Middle frontal gyrus (tissue), 1 donor: ENCODE data around the gene GOLGA6D.
"Not testable (repeated sequence)": the region's sequence is repeated elsewhere in the genome, so short reads cannot be mapped to it uniquely, and the experiment has no call there.

Source experiments
- DNase-seq: peaks from one replicate; pipeline ENCODE4 v3.0.0-alpha.2; 2015; ENCODE audit warnings: low spot score; ENCODE audit errors: extremely low spot score

GOLGA6D gene

GRCh38 chr15:75332093-75332492 lies 49.5 kb downstream of the GOLGA6D start:
- not testable (repeated sequence) for DNase-seq

- DNase-seq = not testable (repeated sequence)
These were observed 51.2 kb downstream of the GOLGA6D start for GRCh38 chr15:75333654-75334419.

- DNase-seq = no peak
These were observed 52.7 kb downstream of the GOLGA6D start for GRCh38 chr15:75335313-75335704.

GRCh38 chr15:75335705-75336355 lies 53.2 kb downstream of the GOLGA6D start, which contains the start of gene COMMD4:
Gene COMMD4 (plus strand): TSS chr15:75336063. CDS start chr15:75336090, 27 bp downstream.
- DNase-seq = peak; percentile 91

GRCh38 chr15:75338661-75339240 lies 56.1 kb downstream of the GOLGA6D start:
- DNase-seq = no peak

- DNase-seq = no peak
These were observed 57.1 kb downstream of the GOLGA6D start for GRCh38 chr15:75339531-75340240.

- no peak for DNase-seq
These were observed 59.6 kb downstream of the GOLGA6D start for GRCh38 chr15:75342221-75342620.

- DNase-seq = not testable (repeated sequence)
These were observed 61.3 kb downstream of the GOLGA6D start for GRCh38 chr15:75343953-75344352.
